ENCODE data around the gene PSMA1.
"Not testable (repeated sequence)": the region's sequence is repeated elsewhere in the genome, so short reads cannot be mapped to it uniquely, and the experiment has no call there.

Gene PSMA1

DNA sequence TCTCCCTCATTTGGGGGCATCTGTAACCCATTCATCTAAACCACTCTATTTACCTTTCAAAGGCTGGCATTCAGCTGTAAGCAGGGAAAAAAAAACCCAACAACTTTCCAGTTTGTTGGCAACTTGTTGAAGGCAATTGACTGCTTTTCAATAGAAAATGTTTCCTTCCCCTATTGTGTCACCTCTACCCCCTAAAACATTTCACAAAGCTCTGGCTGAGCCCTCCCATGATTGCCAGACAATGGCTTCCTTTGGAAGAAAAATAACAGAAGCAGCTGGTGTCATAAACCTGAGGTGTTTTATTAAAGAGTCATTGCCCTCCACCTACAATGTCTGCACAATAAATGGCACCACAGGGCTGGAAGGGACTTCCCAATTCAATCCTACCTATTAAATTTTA lies 22.1 kb upstream of the PSMA1 start:
- Mint-ChIP-seq H3K4me1 (ENCODE audit: low read depth) (peaks cover 45% of the 10 kb centered on the region), H3K27ac (no peak overlapping the region), H3K9me3 (no peaks in the 10 kb centered on the region), H3K36me3 (ENCODE audit: low read depth) (no peaks in the 10 kb centered on the region), H3K4me3 (no peak overlapping the region), H3K27me3 (no peaks in the 10 kb centered on the region)
- intact Hi-C loops (cut with micrococcal nuclease) = no loop called here

DNA sequence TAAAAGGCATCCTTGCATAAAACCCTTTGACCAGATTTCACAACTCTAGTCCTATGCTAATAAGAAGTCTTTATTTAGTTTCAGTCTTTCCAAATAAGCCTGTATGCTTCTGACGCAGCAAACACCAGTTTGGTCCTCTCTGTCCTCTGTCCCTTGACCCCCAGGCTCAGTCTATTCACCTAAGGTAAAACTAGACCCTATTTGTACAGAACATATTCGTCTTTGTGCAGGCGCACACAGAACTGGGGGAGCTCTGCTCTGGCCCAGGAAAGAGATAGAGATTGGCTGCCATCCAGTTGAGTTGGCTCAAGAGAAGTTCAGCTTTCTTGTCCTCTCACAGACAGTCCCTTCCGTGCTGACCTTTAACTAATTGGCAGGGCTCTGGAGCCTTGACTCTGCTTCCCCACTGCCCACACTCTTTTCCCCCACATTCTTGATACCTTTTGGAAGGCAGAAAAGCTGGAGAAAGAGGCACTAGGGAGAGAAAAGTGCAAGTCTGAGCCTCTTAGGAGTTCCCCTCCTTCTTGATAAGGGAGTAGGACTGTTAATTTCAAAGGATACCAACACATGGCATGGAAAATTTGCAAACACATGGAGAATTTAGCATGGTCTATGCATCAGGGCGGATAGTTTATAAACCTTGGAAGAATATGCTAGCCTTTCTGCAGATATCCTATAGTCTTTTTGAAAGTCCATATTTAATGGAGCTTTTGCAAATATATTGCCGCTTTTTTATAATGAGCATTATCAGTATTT lies 21.2 kb upstream of the PSMA1 start:
- no peak overlapping the region for H3K4me3 Mint-ChIP-seq
- H3K27me3 Mint-ChIP-seq = no peaks in the 10 kb centered on the region
- H3K27ac Mint-ChIP-seq = peak overlapping the region; percentile 72
- peaks cover 45% of the 10 kb centered on the region for H3K4me1 Mint-ChIP-seq (ENCODE audit: low read depth)
- H3K36me3 Mint-ChIP-seq (ENCODE audit: low read depth) = no peaks in the 10 kb centered on the region
- intact Hi-C loops (cut with micrococcal nuclease) = no loop called here
- H3K9me3 Mint-ChIP-seq = no peaks in the 10 kb centered on the region

DNA sequence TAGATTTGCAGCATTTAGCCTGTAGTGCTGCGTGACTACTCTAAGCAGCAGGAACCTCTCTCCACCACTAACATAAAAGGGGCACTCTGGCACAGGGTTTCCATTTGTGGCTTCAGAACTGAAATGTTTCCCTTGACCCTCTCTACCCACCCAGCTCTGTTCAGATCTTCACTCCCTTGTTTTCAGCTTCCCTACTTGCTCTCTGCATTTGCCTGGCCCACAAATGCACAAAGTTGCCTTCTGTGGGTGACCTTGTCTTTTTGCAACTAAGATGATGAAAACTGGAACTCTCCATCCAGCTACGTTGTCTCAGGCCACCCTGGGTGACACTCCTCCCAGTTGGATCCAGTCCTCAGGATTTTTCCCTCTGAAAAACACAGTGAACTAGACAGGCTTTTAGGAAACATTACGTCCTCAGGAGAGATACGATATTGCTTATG lies 19.8 kb upstream of the PSMA1 start:
- Mint-ChIP-seq H3K27ac (no peak overlapping the region), H3K4me3 (no peak overlapping the region), H3K27me3 (no peaks in the 10 kb centered on the region), H3K4me1 (ENCODE audit: low read depth) (peaks cover 32% of the 10 kb centered on the region), H3K9me3 (no peaks in the 10 kb centered on the region), H3K36me3 (ENCODE audit: low read depth) (no peaks in the 10 kb centered on the region)
- intact Hi-C loops (cut with micrococcal nuclease) = loop anchor here (10.0 kb wide), 1 partner anchor 235 kb away; no protein-coding TSS in a partner anchor

DNA sequence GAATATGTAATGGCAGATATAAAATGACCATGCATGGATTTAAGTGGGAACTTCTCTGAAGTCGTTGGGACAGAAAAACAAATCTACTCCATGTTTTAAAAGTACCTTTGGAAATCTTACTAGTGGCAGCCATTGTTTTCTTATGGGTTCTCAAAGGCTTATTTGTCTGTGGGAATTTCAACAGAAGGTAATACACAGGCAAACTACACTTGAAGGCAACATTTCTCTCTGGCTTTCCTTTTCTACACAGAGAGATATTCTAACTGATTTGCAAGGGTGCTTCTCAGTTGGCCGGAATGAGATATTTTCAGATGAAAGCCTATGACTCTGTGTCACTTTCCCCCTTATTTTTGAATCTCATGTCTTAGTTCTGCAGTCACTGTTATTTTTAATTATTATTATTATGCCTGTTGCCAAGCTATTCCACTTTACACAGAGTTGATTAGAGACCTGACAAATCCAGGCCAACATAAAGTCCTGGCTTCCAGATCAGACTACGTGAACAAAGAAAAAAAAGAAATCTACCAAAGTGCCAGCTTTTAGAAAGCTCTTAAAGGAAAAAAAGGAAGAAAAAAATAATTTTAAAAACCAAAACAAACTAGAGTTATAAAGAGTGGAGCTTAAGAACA lies 18.9 kb upstream of the PSMA1 start:
- no peaks in the 10 kb centered on the region for H3K9me3 Mint-ChIP-seq
- intact Hi-C loops (cut with micrococcal nuclease) = loop anchor here (10.0 kb wide), 1 partner anchor 236 kb away; no protein-coding TSS in a partner anchor
- no peaks in the 10 kb centered on the region for H3K36me3 Mint-ChIP-seq (ENCODE audit: low read depth)
- no peaks in the 10 kb centered on the region for H3K27me3 Mint-ChIP-seq
- no peak overlapping the region for H3K27ac Mint-ChIP-seq
- peaks cover 28% of the 10 kb centered on the region for H3K4me1 Mint-ChIP-seq (ENCODE audit: low read depth)
- H3K4me3 Mint-ChIP-seq = no peak overlapping the region

DNA sequence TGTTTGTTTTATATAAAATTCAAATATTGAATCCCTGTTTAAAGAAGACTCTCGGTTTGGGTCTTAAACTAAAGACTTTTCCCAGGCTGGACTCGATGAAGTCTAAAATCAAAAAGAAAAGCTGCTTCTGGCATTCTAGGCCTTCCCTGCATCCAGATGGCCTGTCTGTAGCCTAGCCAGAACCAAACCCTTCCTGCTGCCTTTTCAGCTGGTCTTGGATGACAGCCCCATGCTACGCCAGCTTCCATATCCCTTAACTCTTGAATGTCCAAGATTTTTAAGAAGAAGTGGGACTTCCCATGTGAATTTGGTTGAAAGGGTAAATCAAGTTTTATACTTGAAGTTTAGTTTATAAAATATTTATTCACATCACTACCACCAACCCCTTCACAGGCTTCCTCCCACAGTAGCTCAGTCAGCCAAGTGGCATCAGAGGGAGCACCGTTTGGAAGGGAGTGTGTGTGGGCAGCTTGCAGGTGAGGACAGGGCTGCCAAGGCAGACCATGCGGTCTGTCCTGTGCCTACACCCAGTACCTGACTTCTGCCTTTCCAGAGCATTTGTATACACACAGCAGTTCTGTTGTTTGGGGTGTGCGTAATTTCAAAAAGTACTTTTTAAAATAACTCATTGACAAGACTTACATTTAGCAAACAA lies 18.2 kb upstream of the PSMA1 start:
- no peak overlapping the region for H3K27ac Mint-ChIP-seq
- intact Hi-C loops (cut with micrococcal nuclease) = loop anchor here (10.0 kb wide), 1 partner anchor 236 kb away; no protein-coding TSS in a partner anchor
- H3K9me3 Mint-ChIP-seq = no peaks in the 10 kb centered on the region
- no peaks in the 10 kb centered on the region for H3K27me3 Mint-ChIP-seq
- no peak overlapping the region for H3K4me3 Mint-ChIP-seq
- peaks cover 28% of the 10 kb centered on the region for H3K4me1 Mint-ChIP-seq (ENCODE audit: low read depth)
- H3K36me3 Mint-ChIP-seq (ENCODE audit: low read depth) = no peaks in the 10 kb centered on the region

DNA sequence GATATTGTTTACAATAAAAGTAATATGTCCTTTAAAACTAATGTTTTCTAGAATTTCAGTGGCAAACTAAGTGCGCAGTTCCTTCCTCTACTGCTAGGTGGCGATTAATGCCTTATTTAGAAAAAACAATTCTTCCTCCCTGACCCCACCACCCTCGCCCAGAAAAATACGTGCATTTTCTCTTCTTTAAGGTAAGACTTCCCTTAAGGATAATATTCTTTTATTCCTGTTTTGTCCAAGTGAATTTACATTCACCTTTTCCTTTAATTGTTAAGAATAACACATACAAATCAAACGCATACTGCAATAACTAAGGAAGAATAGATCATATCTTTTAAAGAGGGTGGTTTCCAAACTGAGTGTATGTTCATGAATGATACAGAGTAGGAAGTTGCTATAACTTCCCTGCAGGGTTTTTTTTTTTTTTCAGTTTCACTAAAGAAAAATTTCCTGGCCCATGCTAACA lies 17.0 kb upstream of the PSMA1 start:
- Mint-ChIP-seq H3K27ac (peak overlapping the region; percentile 41), H3K4me3 (peak overlapping the region; percentile 51), H3K4me1 (ENCODE audit: low read depth) (peaks cover 22% of the 10 kb centered on the region), H3K27me3 (no peaks in the 10 kb centered on the region), H3K36me3 (ENCODE audit: low read depth) (no peaks in the 10 kb centered on the region), H3K9me3 (no peaks in the 10 kb centered on the region)
- intact Hi-C loops (cut with micrococcal nuclease) = loop anchor here (1.0 to 10.0 kb wide), 3 partner anchors 108 to 370 kb away; no protein-coding TSS in a partner anchor

DNA sequence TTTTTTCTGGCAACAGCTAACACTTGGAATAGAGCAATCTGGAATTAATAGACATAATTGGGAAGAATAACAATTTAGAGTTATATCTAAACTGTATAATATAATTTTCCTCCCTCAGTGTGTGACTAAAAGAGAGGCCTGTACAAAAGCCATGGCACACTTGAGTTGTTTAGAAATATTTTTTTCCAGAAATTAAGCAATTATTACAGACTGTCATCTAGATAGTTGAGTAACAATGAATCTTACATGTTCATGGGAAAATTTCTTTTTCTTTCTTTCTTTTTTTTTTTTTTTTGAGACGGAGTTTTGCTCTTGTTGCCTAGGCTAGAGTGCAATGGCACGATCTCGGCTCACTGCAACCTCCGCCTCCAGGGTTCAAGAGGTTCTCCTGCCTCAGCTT lies 15.0 kb upstream of the PSMA1 start:
- H3K27ac Mint-ChIP-seq; H3K36me3 Mint-ChIP-seq (ENCODE audit: low read depth); H3K4me3 Mint-ChIP-seq; H3K27me3 Mint-ChIP-seq; H3K9me3 Mint-ChIP-seq; H3K4me1 Mint-ChIP-seq (ENCODE audit: low read depth): not testable (repeated sequence)
- intact Hi-C loops (cut with micrococcal nuclease) = loop anchor here (10.0 kb wide), 1 partner anchor 240 kb away; no protein-coding TSS in a partner anchor

DNA sequence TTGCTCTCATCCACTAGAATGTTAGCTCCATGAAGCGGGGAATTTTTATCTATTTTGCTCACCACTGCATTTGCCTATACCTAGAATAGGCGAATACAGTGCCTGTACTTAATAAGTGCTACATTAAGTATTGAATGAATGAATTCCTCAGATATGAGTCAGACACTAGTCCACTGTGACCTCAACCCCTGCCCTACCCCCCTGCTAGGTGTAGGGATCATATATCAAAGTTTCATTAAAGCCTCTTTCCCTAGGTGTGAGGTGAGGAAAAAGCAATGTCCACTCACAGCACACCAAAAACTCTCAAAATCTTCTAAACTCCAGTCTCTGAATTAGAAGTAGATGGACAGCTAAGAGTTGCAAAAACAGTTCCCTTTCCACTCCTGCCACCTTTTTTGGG lies 9.8 kb upstream of the PSMA1 start:
- Mint-ChIP-seq H3K36me3 (ENCODE audit: low read depth) (no peaks in the 10 kb centered on the region), H3K4me3 (no peak overlapping the region), H3K27ac (no peak overlapping the region), H3K27me3 (no peaks in the 10 kb centered on the region), H3K9me3 (no peaks in the 10 kb centered on the region), H3K4me1 (ENCODE audit: low read depth) (peaks cover 5% of the 10 kb centered on the region)
- intact Hi-C loops (cut with micrococcal nuclease) = loop anchor here (10.0 kb wide), 1 partner anchor 245 kb away; no protein-coding TSS in a partner anchor

DNA sequence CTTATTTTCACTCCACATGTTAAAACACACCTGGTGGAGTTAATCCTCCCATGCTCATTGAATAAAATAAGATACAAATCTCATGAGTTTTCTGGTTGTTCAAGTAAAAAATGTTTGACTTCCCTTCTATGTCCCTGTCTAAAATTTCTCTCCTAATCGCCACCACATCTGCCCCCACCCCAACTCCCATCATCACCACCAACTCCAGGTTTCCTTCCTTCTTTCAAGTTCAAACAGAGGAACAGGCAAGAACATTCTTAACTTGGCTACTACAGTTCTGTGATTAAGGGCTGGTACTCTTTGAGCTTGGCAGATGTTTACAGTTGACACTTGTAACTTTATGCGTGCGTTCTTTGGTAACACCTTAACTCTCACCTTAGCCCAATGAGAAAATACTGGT lies 9.1 kb upstream of the PSMA1 start:
- no peak overlapping the region for H3K27ac Mint-ChIP-seq
- H3K9me3 Mint-ChIP-seq = no peaks in the 10 kb centered on the region
- H3K27me3 Mint-ChIP-seq = no peaks in the 10 kb centered on the region
- no peaks in the 10 kb centered on the region for H3K36me3 Mint-ChIP-seq (ENCODE audit: low read depth)
- intact Hi-C loops (cut with micrococcal nuclease) = no loop called here
- peaks cover 5% of the 10 kb centered on the region for H3K4me1 Mint-ChIP-seq (ENCODE audit: low read depth)
- no peak overlapping the region for H3K4me3 Mint-ChIP-seq

DNA sequence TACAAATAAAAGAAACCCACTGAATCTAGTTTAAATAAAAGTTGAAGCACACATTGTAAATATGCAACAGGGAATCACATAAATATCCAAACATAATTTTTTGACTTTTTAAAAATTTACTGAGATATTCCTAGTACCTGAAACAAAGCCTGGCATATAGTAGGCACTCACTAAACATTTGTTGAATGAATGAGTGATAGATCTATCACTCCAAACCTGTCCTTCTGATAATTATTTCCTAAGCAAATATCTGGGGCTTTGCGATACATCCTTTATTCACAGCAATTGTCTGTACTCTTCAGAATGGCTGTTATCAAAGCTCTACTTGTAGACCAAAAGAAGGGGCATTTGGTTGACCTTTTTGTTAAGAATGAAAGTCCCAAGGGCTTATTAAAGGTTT lies 2.6 kb upstream of the PSMA1 start:
- intact Hi-C loops (cut with micrococcal nuclease) = loop anchor here (5.0 kb wide), 3 partner anchors 120 to 384 kb away; partner anchors contain the start of genes CYP2R1 and PDE3B
- no peak overlapping the region for H3K27ac Mint-ChIP-seq
- no peaks in the 10 kb centered on the region for H3K9me3 Mint-ChIP-seq
- H3K4me1 Mint-ChIP-seq (ENCODE audit: low read depth) = peaks cover 16% of the 10 kb centered on the region
- peaks cover 26% of the 10 kb centered on the region for H3K36me3 Mint-ChIP-seq (ENCODE audit: low read depth)
- no peaks in the 10 kb centered on the region for H3K27me3 Mint-ChIP-seq
- H3K4me3 Mint-ChIP-seq = no peak overlapping the region

DNA sequence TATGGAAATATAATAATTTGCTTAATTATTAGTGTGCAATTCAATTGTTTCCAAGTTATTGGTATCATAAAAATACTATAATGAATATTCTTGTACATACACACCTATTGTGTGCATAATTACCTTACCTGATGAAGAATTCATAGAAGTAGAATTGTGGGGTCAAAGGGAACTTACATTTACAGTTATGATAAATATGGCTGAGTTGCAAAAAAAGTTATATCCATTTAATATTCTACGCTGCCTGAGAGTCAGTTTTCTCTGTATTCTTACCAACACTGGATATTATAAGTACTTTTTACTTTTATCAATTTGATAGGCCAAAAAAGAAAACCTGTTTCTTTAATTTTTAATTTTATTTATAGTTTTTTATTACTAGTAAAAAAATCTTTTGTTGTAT lies 2.1 kb upstream of the PSMA1 start:
- intact Hi-C loops (cut with micrococcal nuclease) = loop anchor here (5.0 kb wide), 3 partner anchors 120 to 385 kb away; partner anchors contain the start of genes CYP2R1 and PDE3B
- Mint-ChIP-seq H3K36me3 (ENCODE audit: low read depth) (peaks cover 31% of the 10 kb centered on the region), H3K4me1 (ENCODE audit: low read depth) (peaks cover 16% of the 10 kb centered on the region), H3K9me3 (no peaks in the 10 kb centered on the region), H3K4me3 (no peak overlapping the region), H3K27ac (no peak overlapping the region), H3K27me3 (no peaks in the 10 kb centered on the region)

DNA sequence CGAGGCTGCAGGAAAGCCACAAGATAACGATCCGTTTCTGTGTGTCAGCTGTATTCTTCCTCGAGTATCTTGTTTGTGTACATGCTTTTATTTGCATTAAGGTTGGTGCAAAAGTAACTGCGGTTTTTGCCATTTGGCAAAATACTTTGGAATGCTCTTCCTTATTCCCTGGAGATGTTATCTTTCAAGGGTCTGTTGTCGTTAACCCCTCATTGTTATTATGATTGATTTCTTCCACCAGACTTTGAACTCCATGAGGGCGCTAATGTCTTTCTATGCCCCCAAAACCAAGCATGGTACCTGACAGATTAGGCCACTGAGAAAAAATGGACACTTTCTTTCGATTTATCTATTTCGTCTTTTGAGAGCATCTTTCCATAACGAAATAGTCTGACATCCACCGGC lies 563 bp upstream of the PSMA1 start:
- intact Hi-C loops (cut with micrococcal nuclease) = loop anchor here (1.0 to 5.0 kb wide), 4 partner anchors 21 to 387 kb away; partner anchors contain the start of genes COPB1, CYP2R1 and PDE3B
- Mint-ChIP-seq H3K27ac (peak overlapping the region; percentile 97), H3K9me3 (no peaks in the 10 kb centered on the region), H3K4me3 (peak overlapping the region; percentile 89), H3K27me3 (no peaks in the 10 kb centered on the region), H3K4me1 (ENCODE audit: low read depth) (peaks cover 16% of the 10 kb centered on the region), H3K36me3 (ENCODE audit: low read depth) (peaks cover 40% of the 10 kb centered on the region)

DNA sequence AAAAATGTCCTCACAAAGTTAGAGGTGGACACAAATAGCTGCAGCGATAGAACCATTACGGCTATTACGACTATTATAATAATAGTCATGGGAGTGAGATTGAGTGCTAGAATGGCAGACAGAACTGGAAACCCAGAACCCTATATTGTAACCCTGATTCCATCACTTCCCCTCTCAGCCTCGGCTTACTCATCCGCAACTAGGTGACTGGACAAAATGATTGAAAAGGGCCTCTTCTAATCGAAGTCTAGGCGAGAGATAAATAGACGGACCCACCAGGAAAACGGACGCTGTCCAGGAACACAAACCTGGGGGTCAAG lies 629 bp downstream of the PSMA1 start:
- Mint-ChIP-seq H3K9me3 (no peaks in the 10 kb centered on the region), H3K36me3 (ENCODE audit: low read depth) (peaks cover 49% of the 10 kb centered on the region), H3K4me1 (ENCODE audit: low read depth) (peaks cover 16% of the 10 kb centered on the region), H3K4me3 (peak overlapping the region; percentile 89), H3K27me3 (no peaks in the 10 kb centered on the region), H3K27ac (peak overlapping the region; percentile 97)
- intact Hi-C loops (cut with micrococcal nuclease) = no loop called here

DNA sequence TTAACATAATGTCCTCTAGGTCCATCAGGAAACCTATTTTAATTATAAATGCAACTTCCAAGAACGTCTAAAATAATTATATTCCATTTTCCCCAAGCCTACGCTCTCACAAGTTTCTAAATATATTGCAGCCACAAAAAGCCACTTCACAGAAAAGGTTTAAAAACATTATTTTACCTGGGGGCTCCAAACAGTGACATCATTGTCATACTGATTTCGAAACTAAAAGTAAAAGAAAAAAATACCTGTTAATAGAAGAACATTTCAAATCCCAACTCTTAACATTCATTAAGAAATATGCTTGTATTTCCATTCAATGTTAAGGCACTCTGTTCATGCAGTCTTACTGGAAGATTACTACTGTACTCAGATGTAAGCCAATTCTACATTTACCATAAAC lies 1.4 kb downstream of the PSMA1 start:
- intact Hi-C loops (cut with micrococcal nuclease) = no loop called here
- Mint-ChIP-seq H3K4me3 (peak overlapping the region; percentile 89), H3K27me3 (no peaks in the 10 kb centered on the region), H3K4me1 (ENCODE audit: low read depth) (peaks cover 16% of the 10 kb centered on the region), H3K36me3 (ENCODE audit: low read depth) (peaks cover 56% of the 10 kb centered on the region), H3K27ac (peak overlapping the region; percentile 97), H3K9me3 (no peaks in the 10 kb centered on the region)

All from dendritic cell treated with granulocyte-macrophage colony-stimulating factor and Interleukin-4, amounts not matched to agents 40 ng/mL and 50 ng/mL, for 4 days (primary cell).